ENCODE data around the gene MAOB.
"Not testable (repeated sequence)": the region's sequence is repeated elsewhere in the genome, so short reads cannot be mapped to it uniquely, and the experiment has no call there.

Gene MAOB

DNA sequence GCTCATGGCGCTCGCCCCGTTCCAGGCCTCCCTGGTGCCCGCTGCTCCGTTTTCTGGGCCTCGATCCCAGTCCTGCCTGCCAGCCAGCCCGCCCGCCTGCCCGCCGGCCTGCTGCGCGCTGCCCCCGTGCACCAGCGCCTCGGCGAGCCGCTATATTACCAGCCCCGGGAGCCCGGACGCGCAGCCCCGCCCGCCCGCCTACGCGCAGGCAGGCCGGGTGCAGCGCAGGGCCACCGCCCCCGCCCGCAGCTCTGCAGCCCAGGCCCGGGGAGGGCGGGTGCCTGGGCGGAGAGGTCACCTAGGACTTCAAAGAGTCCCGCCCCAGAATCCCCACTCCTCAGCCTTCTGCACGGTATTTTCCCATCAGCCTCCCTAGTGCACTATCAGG lies at the start of gene MAOB:
MAOB (minus strand) TSS at position 157 of the 388 bp plus-strand sequence; CDS start at position 6, 151 bp downstream.
- in situ Hi-C loops (cut with MboI; ENCODE audit: low sequenced_read_pairs), result no loop called here

DNA sequence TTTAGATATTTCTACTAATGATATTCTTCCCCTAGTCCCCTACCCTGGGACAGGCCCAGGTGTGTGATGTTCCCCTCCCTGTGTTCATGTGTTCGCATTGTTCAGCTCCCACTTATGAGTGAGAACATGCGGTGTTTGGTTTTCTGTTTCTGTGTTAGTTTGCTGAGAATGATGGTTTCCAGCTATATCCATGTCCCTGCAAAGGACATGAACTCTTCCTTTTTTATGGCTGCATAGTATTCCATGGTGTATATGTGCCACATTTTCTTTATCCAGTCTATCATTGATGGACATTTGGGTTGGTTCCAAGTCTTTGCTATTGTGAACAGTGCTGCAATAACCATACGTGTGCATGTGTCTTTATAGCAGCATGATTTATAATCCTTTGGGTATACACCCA lies 39.8 kb upstream of the MAOB start:
- in situ Hi-C loops (cut with MboI; ENCODE audit: low sequenced_read_pairs), result not testable (repeated sequence)

DNA sequence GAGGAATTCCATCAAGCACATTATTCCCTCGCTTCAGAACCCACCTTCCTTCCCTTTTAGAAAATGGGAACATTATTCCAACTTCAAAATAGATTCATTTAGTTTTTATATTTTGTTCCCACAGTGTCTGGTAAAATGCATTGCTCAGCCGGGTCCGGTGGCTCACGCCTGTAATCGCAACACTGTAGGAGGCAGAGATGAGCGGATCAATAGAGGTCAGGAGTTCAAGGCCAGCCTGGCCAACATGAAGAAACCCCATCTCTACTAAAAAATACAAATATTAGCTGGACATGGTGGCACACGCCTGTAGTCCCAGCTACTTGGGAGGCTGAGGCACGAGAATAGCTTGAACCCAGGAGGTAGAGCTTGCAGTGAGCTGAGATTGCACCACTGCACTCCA lies 28.5 kb upstream of the MAOB start:
- in situ Hi-C loops (cut with MboI; ENCODE audit: low sequenced_read_pairs), result not testable (repeated sequence)

DNA sequence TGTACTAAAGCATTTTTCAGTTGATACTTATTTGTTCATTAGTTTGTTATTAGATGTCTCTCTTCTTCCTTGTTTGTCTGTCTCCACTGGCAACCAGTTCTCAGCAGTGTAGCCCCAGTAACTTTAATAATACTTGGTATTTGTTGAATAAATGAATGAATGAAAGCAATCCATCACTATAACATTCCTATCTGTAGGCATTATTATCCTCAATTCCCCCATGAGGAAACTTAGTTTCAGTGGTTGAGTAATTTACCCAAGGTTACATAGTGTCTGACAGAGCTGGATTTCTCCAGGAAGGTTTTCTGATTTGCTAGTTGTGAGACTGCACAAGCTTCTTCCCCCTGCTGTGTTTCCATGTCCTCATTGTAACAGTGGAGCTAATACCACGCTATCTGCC lies 27.8 kb upstream of the MAOB start:
- in situ Hi-C loops (cut with MboI; ENCODE audit: low sequenced_read_pairs), result no loop called here

DNA sequence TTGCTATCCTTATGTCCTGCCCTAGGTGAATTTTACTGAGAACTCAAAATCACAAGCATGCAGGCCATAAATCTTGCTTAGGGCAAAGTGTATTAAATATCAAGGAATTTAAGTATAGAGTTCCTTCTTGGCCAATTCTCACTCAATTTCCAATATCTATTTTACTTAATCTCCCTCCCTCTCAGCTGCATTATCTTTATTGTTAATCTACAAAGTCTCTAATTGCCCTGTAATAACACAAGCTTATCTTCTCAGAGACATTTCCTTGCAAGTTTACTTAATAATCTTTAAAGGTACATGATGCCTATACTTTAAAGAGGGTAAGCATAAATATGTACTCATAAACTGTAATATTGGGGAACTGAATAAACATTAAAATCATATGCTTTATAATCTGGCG lies 26.9 kb upstream of the MAOB start:
- in situ Hi-C loops (cut with MboI; ENCODE audit: low sequenced_read_pairs), result no loop called here

DNA sequence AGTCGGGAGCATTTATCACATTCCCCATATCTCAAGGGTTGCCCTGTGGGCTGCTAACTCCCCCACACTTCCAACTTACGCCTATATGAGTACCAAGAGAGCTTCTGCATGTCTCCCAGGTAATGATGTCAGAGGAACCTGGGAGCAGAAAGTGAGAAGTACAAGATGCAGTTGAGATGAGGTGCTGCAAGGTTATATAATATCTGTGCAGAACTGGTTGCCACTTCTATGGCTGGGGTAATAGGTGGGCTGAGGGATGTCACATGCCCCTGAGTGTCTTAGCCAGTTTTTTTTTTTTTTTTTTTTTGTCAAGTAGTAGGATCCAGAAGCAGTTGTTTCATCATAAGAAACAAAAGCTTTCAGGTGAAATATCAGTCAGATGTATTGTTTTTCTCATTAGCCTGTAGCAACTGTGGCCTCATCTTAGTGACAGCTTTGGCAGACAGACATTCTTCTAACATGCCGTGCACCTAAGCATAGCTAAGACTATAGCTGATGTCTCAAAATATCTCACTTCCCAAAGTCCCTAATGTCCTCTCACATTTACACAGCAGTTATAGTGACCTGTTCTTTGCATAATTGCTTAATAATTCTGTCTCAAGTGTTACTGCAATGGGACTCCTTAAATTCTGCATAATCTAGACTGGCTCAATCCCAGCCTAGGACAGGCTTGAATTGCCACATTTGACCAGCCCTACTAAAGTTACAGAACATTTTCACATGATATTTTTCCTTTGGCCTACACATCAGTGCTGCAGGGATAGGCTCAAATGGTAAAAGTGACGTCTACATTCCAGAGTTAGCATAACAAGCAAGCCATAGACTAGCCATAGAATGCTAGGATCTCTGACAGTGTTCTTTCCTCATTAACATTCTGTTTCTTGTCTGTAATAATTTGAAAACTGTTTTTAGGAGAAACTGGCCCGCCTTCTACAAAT lies 17.9 kb upstream of the MAOB start:
- in situ Hi-C loops (cut with MboI; ENCODE audit: low sequenced_read_pairs), result no loop called here

DNA sequence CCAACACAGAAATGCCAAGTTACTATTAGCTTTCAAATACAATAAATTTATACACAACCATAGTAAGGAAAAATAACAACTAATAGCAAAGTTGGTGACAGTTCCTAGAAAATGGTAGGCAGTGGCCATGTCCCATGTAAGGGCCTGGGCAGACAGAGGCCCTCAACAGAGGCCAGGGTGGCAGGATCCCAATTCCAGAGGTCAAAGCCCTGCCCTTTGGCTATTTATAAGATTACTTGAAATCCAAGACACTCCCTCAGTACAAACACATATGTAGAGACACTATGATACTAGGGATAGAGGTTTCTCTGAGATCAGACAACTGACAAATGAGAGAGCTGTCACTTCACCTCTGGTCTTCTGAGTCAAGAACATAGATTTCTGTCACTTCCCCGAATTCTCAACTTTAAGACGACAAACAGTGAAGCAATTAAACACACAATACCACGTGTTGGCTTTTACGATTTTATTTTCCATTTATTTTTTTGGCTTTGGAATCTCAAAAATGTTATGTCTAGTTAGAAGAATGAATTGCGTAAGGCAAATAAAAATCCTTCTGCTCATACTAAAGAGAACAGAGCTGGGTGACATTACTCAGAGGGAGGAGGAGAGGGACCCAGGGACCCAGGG lies 16.3 kb upstream of the MAOB start:
- in situ Hi-C loops (cut with MboI; ENCODE audit: low sequenced_read_pairs), result no loop called here

DNA sequence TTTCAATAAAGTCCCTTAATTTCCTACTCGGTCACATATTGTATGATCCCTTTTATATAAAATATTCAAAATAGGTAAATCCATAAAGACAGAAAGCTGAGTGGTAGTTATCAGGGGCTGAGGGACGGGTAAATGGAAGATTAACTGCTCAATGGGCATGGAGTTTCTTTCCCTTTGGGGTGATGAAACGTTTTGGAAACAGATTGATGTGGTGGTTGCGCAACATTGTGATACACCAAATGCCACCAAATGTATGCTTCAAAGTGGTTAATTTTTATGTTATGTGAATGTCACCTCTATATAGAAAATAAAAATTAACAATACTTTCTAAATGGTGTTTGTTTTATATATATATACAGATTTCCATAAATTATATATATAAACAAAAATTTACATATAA lies 15.0 kb upstream of the MAOB start:
- in situ Hi-C loops (cut with MboI; ENCODE audit: low sequenced_read_pairs), result no loop called here

DNA sequence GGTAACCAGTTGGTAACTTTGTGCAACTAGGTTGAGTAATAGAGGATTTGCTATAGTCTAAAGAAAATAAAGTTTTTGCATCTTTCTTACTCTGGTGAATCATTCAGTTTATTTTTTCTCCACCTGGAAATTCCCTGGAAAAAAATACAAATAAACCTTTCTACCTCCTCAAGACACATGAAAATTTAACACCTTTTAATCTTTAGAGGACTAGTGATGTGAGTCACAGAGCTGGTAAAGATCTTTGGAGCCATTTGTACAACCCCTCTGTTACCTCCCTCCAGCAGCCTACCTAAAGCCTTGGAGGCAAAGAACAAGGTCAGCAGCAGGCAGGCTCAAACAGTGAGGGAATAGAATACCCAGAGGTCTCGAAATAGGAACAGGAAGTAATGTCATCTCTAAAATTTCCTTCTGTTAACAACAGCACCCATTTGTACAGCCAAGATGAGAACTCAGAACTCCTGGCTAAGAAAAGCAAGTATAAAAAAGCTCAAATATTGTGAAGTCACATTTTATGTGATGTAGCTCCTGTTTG lies 10.2 kb upstream of the MAOB start:
- in situ Hi-C loops (cut with MboI; ENCODE audit: low sequenced_read_pairs), result no loop called here

DNA sequence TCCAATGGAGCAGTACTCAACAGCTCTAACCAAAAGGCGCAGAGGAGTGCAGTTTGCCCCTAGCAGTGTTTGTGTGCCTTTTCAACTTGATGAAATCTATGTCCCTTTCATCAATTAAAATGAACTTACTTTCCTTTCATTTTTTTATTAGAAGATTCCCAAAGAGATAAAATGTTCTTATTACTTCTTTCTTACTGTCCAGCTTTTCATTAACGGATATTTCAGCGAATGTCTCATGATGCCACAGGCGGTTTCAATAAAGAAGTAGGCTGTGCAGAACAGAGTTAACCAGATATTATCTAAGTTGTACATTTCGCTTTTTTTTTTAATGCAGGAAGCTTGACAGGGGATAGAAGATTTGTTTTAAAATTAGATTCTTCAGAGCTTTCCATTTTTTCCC lies 3.4 kb upstream of the MAOB start:
- in situ Hi-C loops (cut with MboI; ENCODE audit: low sequenced_read_pairs), result no loop called here

DNA sequence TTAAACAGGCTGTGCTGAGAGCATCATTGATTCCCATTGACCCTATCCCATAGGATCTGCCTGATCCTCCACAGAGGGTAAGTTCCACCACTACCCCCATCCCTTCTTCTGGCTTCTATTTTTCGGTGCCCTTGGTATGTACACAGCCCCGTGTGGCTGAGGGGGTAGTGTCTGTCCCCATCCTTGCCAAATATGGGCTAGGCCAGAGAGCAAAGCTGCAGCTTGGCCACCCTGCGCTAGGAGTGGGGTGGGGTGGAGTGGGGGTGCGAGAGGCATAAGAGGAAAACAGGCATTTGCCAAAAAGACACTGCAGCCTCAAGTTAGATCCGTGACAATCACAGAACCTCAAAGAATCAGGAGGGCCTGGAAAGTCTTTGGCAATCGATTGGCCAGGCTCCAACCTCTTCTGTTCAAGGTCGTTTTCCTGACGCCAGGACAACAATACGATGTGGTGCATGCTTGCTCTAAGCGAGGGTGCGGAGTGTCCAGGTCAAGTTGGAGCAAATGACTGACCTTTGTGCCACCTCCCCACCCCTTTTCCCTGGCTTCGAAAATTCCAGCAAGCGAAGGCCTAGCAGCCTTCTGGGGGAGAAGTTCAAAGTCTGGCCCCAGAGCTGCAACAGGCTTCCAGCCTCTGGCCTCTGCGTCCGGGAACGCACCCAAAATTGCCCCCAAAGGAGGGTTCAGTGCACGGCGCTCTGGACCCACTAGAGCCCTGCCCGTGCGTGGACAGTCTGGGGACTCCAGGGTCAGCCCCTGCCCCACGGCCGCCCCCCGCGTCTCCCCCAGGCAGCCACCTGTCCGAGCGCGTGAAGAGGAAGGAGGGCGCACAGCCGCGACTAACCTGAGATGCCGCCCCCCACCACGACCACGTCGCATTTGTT lies 598 bp downstream of the MAOB start:
- in situ Hi-C loops (cut with MboI; ENCODE audit: low sequenced_read_pairs), result no loop called here

DNA sequence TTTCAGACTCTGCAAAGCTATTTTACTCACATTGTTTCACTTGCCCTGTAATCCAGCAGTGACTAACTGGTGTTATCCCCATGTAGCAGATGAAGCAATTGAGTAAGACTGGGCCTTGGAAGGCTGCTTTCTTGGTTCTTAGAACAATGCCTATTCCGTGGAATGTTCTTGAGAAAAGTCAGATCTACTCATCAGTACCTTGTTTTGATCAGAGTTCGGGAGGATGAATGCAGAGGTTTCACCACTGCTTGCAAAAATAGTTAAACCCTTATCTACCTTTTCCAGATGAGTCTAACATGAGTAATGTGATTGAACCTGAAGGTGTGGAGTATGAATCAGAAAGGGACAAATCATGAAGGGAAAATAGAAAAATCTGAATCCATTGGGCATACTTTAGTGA lies 1.8 kb downstream of the MAOB start:
- in situ Hi-C loops (cut with MboI; ENCODE audit: low sequenced_read_pairs), result no loop called here

DNA sequence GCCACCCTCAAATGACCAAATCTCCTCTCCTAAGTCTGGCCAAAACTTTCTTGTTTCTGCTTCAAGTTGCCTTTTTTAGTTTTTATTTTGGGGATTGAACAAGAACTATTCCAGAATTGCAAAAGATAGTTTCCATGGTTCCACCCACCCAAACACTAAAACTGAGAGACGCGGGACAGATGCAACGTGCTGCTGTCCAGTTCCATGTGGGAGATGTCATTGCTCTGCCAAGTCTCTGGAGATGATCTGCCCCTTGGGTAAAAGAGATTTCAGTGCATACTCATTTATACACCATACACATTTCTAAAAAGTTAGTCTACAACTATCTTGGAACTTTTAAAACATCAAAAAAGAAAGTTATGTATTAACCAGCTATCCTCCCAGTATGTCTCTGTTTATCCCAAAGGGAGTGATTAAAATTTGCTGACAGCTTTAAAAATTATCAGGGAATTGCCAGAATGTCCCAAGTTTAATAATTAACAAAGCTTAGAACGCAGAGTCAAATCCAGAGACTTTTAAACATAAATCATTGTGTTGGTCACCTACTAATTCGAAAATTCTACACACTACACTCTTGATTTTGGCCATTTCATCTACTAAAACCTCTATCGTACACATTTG lies 3.2 kb downstream of the MAOB start:
- in situ Hi-C loops (cut with MboI; ENCODE audit: low sequenced_read_pairs), result no loop called here

DNA sequence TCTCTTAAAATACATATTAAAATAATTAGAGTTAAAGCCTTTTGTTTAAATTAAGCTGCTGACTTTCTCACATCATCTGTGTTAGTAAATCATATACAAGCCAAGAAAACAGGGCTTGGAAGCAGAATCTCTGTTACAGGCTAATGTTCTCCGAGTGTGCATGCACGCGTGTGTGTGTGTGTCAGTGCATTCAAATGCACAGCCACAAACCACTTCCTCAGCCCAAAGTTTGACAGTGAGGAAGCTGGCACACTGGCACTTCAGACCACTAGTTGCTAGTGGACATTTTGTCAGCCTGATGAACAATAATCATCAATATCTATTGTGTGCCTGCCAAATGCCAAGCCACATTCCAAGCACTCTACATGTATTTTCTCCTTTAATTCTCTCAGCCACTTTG lies 5.6 kb downstream of the MAOB start:
- in situ Hi-C loops (cut with MboI; ENCODE audit: low sequenced_read_pairs), result no loop called here

DNA sequence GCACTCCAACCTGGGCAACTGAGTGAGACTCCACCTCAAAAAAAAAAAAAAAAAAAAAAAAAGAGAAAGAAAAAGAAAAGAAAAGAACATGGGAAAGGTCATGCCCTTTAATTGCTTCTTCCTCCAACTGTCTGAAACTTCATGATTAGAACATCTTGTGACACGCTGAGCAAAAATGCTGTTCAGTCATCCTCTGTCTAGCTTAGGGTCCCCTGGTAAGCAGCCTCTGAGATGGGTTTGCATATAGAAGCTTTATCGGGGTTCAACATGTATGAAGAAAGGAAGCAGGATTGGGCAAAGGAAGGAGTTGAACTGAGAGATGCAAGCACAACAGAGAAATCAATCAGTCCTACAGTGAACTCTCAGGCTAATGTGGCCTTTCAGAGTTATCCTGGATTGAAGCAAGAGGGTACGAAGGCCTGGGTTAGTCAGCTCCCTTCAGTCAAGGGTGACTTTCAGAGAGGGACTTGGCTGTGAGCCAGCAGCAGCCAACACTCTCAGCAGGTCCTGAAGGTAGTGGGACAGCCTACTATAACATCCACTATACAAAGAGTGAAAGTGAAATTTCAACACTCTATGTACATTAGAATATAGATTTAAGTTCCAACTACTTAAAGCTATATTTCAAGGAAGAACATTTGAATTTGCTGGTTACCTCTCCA lies 11.4 kb downstream of the MAOB start:
- in situ Hi-C loops (cut with MboI; ENCODE audit: low sequenced_read_pairs), result no loop called here

DNA sequence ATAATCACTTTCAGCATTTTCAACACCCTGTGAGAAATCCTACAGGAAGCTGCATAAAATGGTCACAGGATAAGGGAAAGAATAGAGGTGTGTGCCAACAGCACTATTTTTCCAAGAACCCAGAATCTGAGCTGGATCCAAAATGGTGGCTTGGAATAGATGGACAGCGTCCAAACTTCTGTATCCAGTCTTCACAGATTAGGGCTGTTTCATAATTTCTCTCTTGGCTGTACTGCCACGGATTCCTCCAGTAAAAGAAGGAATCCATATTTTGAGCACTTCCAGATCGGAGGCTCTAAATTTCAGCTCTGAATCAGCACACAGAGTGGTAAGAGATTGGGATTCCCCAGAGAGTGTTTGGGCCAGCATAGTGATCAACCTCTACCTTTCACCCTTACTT lies 12.2 kb downstream of the MAOB start:
- in situ Hi-C loops (cut with MboI; ENCODE audit: low sequenced_read_pairs), result no loop called here

DNA sequence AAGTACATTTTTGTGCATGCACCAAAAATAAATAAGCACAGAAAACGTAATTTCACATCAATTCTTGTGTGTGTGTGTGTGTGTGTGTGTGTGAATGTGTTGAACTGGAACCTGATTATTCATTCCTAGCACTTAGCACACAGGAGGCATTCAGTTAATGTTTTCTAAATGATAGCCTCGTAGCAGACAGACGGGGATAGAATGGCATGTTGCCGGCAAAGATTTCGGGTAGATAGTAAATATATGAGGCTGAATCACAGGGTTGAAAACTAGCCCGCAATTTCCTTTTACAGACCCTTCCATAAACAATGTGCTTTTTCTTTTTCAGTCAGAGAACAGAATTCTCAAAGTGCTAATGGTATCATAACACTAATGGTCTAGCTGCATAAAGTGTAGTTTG lies 13.5 kb downstream of the MAOB start:
- in situ Hi-C loops (cut with MboI; ENCODE audit: low sequenced_read_pairs), result no loop called here

DNA sequence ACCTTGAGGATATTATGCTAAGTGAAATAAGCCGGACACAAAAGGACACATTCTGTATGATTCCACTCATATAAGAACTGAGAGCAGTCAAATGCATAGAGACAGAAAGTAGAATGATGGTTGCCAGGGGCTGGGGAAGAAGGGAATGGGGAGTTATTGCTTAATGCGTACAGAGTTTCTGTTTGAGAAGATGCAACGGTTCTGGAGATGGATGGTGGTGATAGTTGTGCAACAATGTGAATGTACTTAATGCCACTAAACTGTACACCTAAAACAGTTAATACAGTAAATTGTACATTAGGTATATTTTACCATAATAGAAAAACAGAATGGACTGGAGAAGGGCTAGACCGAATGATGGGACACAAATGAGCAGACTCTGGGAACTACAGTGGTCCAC lies 15.8 kb downstream of the MAOB start:
- in situ Hi-C loops (cut with MboI; ENCODE audit: low sequenced_read_pairs), result no loop called here

DNA sequence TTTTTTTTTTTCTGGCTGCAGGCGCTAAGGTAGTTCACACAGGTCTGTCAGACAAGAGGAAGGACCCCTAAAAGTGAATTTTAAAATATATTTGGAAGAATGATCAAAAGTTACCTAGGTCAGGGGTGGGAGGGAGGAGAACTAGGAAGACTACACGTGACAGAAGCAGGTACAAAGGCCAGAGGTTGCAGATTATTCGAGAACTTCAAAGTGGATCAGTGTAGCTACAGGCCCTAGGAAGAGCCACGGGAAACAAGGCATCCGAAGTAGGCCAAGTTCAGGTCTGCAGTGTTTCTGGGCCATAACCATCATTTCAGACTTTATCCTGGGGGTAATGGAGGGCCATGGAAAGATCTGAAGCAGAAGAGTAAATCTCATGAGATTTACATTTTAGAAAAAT lies 16.5 kb downstream of the MAOB start:
- in situ Hi-C loops (cut with MboI; ENCODE audit: low sequenced_read_pairs), result no loop called here

DNA sequence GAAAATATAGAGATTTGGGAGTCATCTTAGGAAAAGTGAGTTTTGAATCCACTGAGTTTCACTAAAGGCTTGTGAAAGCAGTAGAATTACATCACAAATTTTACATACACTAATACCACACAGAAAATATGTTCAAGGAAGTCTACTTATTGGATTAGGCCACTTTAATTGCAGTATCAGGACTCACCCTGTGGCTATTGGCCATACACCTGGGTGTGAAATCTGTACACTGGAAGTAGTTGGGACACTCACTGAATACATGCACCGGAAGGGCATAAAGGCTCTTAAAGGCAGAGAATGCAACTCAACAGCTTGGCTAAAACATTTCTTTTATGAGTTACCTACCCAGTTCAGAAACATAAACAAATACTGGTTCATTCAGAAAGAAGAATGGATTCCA lies 19.8 kb downstream of the MAOB start:
- in situ Hi-C loops (cut with MboI; ENCODE audit: low sequenced_read_pairs), result no loop called here
